MM.1S (cell line): Measurements from ENCODE around the gene HOXB5.

ENCODE experiments used
- DNase-seq: peaks from one replicate; pipeline ENCODE4 v3.0.0-alpha.2; 2015
- H2AFZ ChIP-seq: fragments of 300-600 bp; sonication (generic); 2 replicates; pipeline ENCODE4 v1.6.0; 2016; ENCODE audit warnings: antibody characterized with exemption, low read length
- H3F3A ChIP-seq: fragments of 300-600 bp; sonication (generic); 2 replicates; pipeline ENCODE4 v1.6.1; 2016; ENCODE audit warnings: mild to moderate bottlenecking, antibody characterized with exemption, low read length, moderate library complexity, mixed read lengths; ENCODE audit not compliant: insufficient read depth
- H3K27ac ChIP-seq: fragments of 300-600 bp; sonication (generic); 2 replicates; pipeline ENCODE4 v1.5.1; 2016; ENCODE audit warnings: mild to moderate bottlenecking, low read length
- H3K27me3 ChIP-seq: fragments of 300-600 bp; sonication (generic); replicated peaks from 2 replicates; pipeline ENCODE4 v1.6.0; 2016; ENCODE audit warnings: low read length; ENCODE audit not compliant: insufficient read depth
- H3K36me3 ChIP-seq: fragments of 300-600 bp; sonication (generic); replicated peaks from 2 replicates; pipeline ENCODE4 v1.6.1; 2016; ENCODE audit warnings: mild to moderate bottlenecking, low read length, mixed read lengths; ENCODE audit not compliant: insufficient read depth
- H3K4me1 ChIP-seq: fragments of 300-600 bp; sonication (generic); 2 replicates; pipeline ENCODE4 v1.6.1; 2016; ENCODE audit warnings: low read length, mixed read lengths
- H3K4me2 ChIP-seq: fragments of 300-600 bp; sonication (generic); 2 replicates; pipeline ENCODE4 v1.6.0; 2016; ENCODE audit warnings: low read depth, low read length
- H3K4me3 ChIP-seq: fragments of 300-600 bp; sonication (generic); 2 replicates; pipeline ENCODE4 v1.5.1; 2016; ENCODE audit warnings: low read length, mixed read lengths
- H3K79me2 ChIP-seq: fragments of 300-600 bp; sonication (generic); 2 replicates; pipeline ENCODE4 v1.6.1; 2016; ENCODE audit warnings: mixed run types, low read length, mixed read lengths
- H3K9ac ChIP-seq: fragments of 300-600 bp; sonication (generic); 2 replicates; pipeline ENCODE4 v1.6.1; 2016; ENCODE audit warnings: low read length, mixed read lengths
- H3K9me2 ChIP-seq: fragments of 300-600 bp; sonication (generic); replicated peaks from 2 replicates; pipeline ENCODE4 v1.6.1; 2016; ENCODE audit warnings: mild to moderate bottlenecking, low read length, mixed read lengths; ENCODE audit not compliant: insufficient read depth
- H3K9me3 ChIP-seq: fragments of 300-600 bp; sonication (generic); replicated peaks from 2 replicates; pipeline ENCODE4 v1.6.1; 2016; ENCODE audit warnings: mild to moderate bottlenecking, low read length, mixed read lengths; ENCODE audit not compliant: insufficient read depth
- H4K20me1 ChIP-seq: fragments of 300-600 bp; sonication (generic); 2 replicates; pipeline ENCODE4 v1.6.1; 2016; ENCODE audit warnings: mild to moderate bottlenecking, low read length, moderate library complexity, mixed read lengths; ENCODE audit not compliant: insufficient read depth
- EZH2 ChIP-seq: fragments of 300-600 bp; sonication (generic); optimal IDR thresholded peaks from 2 replicates; pipeline ENCODE3; 2017; ENCODE audit warnings: low read depth, mild to moderate bottlenecking, antibody characterized with exemption, low read length, mixed read lengths
- EZH2phosphoT487 ChIP-seq: fragments of 300-600 bp; sonication (generic); IDR thresholded peaks from 2 replicates; pipeline ENCODE4 v1.6.1; 2018; ENCODE audit warnings: antibody characterized with exemption, low read length
- TF ChIP-seq, protein P1 (sequence below): fragments of 300-600 bp; sonication (generic); IDR thresholded peaks from 2 replicates; pipeline ENCODE4 v1.5.1; 2016; ENCODE audit warnings: antibody characterized with exemption, low read length, mixed read lengths

Gene HOXB5

GRCh38 chr17:48563385-48563838 lies 30.2 kb downstream of the HOXB5 start:
- Histone ChIP-seq H3K9ac (no peak overlapping the region), H3K4me2 (no peak overlapping the region), H3K27me3 (no peaks in the 10 kb centered on the region), H3K9me3 (no peaks in the 10 kb centered on the region), H3K9me2 (no peaks in the 10 kb centered on the region), H3F3A (no peaks in the 10 kb centered on the region), H3K27ac (no peak overlapping the region), H3K79me2 (0 out of 2 replicates have a peak, but pooled peaks cover under 1% of the 10 kb centered on the region), H4K20me1 (no peaks in the 10 kb centered on the region), H2AFZ (no peak overlapping the region), H3K4me3 (no peak overlapping the region), H3K4me1 (no peaks in the 10 kb centered on the region), H3K36me3 (no peaks in the 10 kb centered on the region)
- no peak for DNase-seq
- TF ChIP-seq EZH2 (no peak), EZH2phosphoT487 (no peak)
- TF ChIP-seq, protein P1, sequence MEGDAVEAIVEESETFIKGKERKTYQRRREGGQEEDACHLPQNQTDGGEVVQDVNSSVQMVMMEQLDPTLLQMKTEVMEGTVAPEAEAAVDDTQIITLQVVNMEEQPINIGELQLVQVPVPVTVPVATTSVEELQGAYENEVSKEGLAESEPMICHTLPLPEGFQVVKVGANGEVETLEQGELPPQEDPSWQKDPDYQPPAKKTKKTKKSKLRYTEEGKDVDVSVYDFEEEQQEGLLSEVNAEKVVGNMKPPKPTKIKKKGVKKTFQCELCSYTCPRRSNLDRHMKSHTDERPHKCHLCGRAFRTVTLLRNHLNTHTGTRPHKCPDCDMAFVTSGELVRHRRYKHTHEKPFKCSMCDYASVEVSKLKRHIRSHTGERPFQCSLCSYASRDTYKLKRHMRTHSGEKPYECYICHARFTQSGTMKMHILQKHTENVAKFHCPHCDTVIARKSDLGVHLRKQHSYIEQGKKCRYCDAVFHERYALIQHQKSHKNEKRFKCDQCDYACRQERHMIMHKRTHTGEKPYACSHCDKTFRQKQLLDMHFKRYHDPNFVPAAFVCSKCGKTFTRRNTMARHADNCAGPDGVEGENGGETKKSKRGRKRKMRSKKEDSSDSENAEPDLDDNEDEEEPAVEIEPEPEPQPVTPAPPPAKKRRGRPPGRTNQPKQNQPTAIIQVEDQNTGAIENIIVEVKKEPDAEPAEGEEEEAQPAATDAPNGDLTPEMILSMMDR: no peak

- TF ChIP-seq, protein P1: no peak
- TF ChIP-seq EZH2: no peak
- no peak for TF ChIP-seq EZH2phosphoT487
- H3F3A ChIP-seq: no peaks in the 10 kb centered on the region
- no peak overlapping the region for H2AFZ ChIP-seq
- no peaks in the 10 kb centered on the region for H3K27me3 ChIP-seq
- H3K9ac ChIP-seq: no peak overlapping the region
- H4K20me1 ChIP-seq: no peaks in the 10 kb centered on the region
- DNase-seq: no peak
- no peak overlapping the region for H3K4me2 ChIP-seq
- no peaks in the 10 kb centered on the region for H3K4me1 ChIP-seq
- no peaks in the 10 kb centered on the region for H3K36me3 ChIP-seq
- no peaks in the 10 kb centered on the region for H3K9me3 ChIP-seq
- no peaks in the 10 kb centered on the region for H3K79me2 ChIP-seq
- H3K4me3 ChIP-seq: no peak overlapping the region
- no peak overlapping the region for H3K27ac ChIP-seq
- no peaks in the 10 kb centered on the region for H3K9me2 ChIP-seq
Observed at GRCh38 chr17:48562934-48563333, 30.6 kb downstream of the HOXB5 start.

- TF ChIP-seq, protein P1: 0 out of 2 replicates have a peak, but pooled peaks have one; percentile 11
- TF ChIP-seq EZH2: no peak
- no peak for TF ChIP-seq EZH2phosphoT487
- no peak overlapping the region for H2AFZ ChIP-seq
- H3K4me3 ChIP-seq: no peak overlapping the region
- H3K27ac ChIP-seq: no peak overlapping the region
- H3K9me2 ChIP-seq: no peaks in the 10 kb centered on the region
- no peak overlapping the region for H3K4me2 ChIP-seq
- H3K36me3 ChIP-seq: no peaks in the 10 kb centered on the region
- no peaks in the 10 kb centered on the region for H3K79me2 ChIP-seq
- H3K9ac ChIP-seq: no peak overlapping the region
- no peaks in the 10 kb centered on the region for H4K20me1 ChIP-seq
- H3K9me3 ChIP-seq: no peaks in the 10 kb centered on the region
- no peak for DNase-seq
- no peaks in the 10 kb centered on the region for H3F3A ChIP-seq
- H3K4me1 ChIP-seq: no peaks in the 10 kb centered on the region
- H3K27me3 ChIP-seq: no peaks in the 10 kb centered on the region
Observed at GRCh38 chr17:48561884-48562810, 31.4 kb downstream of the HOXB5 start.
